HCT116 (cell line): ENCODE data around the gene PRKG1. TPM values are rescaled to one million over a fixed set of nuclear protein-coding genes. Genes with fewer than 3 reads are reported as not detected.

Source experiments
- ATAC-seq: fragments of 200-7000 bp; cut with Tn5 transposase; 2 replicates; pipeline ENCODE4 v1.9.1; 2020; ENCODE audit warnings: mild to moderate bottlenecking, moderate library complexity
- BruUV-seq: library from RNA; stranded (reverse); fragments of 400-500 nt; replicated peaks from 2 replicates; lab custom pipeline; 2021; lab: Mats Ljungman, UMichigan
- CTCF ChIA-PET: fragments of 300-600 bp; sonication (Branson Sonifier 250); formaldehyde crosslinking; loops from one replicate; lab custom pipeline; 2021; ENCODE audit warnings: antibody characterized with exemption; lab: Charles Lee
- POLR2A ChIA-PET: fragments of 300-600, 350-600 bp; sonication (Branson Sonifier 250); formaldehyde crosslinking; loops from one replicate; lab custom pipeline; 2021; ENCODE audit warnings: antibody characterized with exemption; lab: Charles Lee
- RAD21 ChIA-PET, 2 experiments: fragments of 300-600 bp; sonication (Branson Sonifier 250); formaldehyde crosslinking; loops; one replicate each; lab custom pipeline; 2023; ENCODE audit warnings: low total read pairs in 2 of 2; ENCODE audit not compliant: uncharacterized antibody in 2 of 2, unreplicated experiment in 2 of 2, low non-redundant PET in 1 of 2; lab: Charles Lee
- DNase-seq: peaks from one replicate; pipeline ENCODE4 v3.0.0-alpha.2; 2010; ENCODE audit warnings: low read depth, low spot score
- H2AFZ ChIP-seq: fragments of 200-600 bp; shearing (Covaris generic), sonication (generic); 2 replicates; pipeline ENCODE4 v1.6.1; 2017; ENCODE audit warnings: low read depth, mixed run types, mixed read lengths, antibody characterized with exemption, low read length; ENCODE audit not compliant: poor library complexity, severe bottlenecking
- H3K27ac ChIP-seq: 2 replicates; pipeline ENCODE4 v1.5.1; 2012; ENCODE audit warnings: low read depth, low read length
- H3K27me3 ChIP-seq: fragments of 200-600 bp; sonication (generic); 2 replicates; pipeline ENCODE4 v1.6.1; 2016; ENCODE audit warnings: mixed run types, low read length, mixed read lengths; ENCODE audit not compliant: insufficient read depth
- H3K36me3 ChIP-seq, 2 experiments: fragments of 200-500 bp in 1 of 2; fragments of 200-600 bp in 1 of 2; sonication (Bioruptor generic) in 1 of 2; sonication (generic) in 1 of 2; 2 replicates each; pipeline versions ENCODE4 v1.5.1 to v1.6.1; 2014 to 2016; ENCODE audit warnings: low read length in 2 of 2, inconsistent platforms in 1 of 2, mixed read lengths in 1 of 2, mixed run types in 1 of 2; ENCODE audit not compliant: insufficient read depth in 2 of 2, control insufficient read depth in 1 of 2
- H3K4me1 ChIP-seq, 2 experiments: fragments of 200-600 bp in 1 of 2; sonication (generic) in 1 of 2; 2 replicates each; pipeline versions ENCODE4 v1.5.1 to v1.6.1; 2012 to 2017; ENCODE audit warnings: low read length in 2 of 2, inconsistent platforms in 1 of 2, mild to moderate bottlenecking in 1 of 2, mixed read lengths in 1 of 2, mixed run types in 1 of 2, moderate library complexity in 1 of 2; ENCODE audit not compliant: insufficient read depth in 2 of 2, control insufficient read depth in 1 of 2
- H3K4me2 ChIP-seq: fragments of 200-600 bp; sonication (generic); 2 replicates; pipeline ENCODE4 v1.6.1; 2017; ENCODE audit warnings: mixed run types, low read length, mixed read lengths
- H3K4me3 ChIP-seq, 2 experiments: fragments of 200-600 bp in 1 of 2; sonication (generic) in 1 of 2; replicated peaks in 1 of 2; 2 replicates each; pipeline ENCODE4 v1.5.1; 2011 to 2016; ENCODE audit warnings: low read length in 2 of 2, control low read depth in 1 of 2, low read depth in 1 of 2, mild to moderate bottlenecking in 1 of 2, mixed read lengths in 1 of 2, mixed run types in 1 of 2
- H3K79me2 ChIP-seq: fragments of 200-600 bp; sonication (generic); 2 replicates; pipeline ENCODE4 v1.6.1; 2017; ENCODE audit warnings: mild to moderate bottlenecking, mixed run types, low read length, moderate library complexity, mixed read lengths; ENCODE audit not compliant: insufficient read depth
- H3K9ac ChIP-seq: fragments of 200-600 bp; sonication (generic); 2 replicates; pipeline ENCODE4 v1.6.1; 2016; ENCODE audit warnings: low read length, mixed read lengths
- H3K9me2 ChIP-seq: fragments of 200-600 bp; sonication (generic), shearing (Covaris generic); 2 replicates; pipeline ENCODE4 v1.6.1; 2017; ENCODE audit warnings: mixed run types, mild to moderate bottlenecking, moderate library complexity; ENCODE audit not compliant: insufficient read depth
- H3K9me3 ChIP-seq, 2 experiments: fragments of 200-500 bp in 1 of 2; fragments of 200-600 bp in 1 of 2; sonication (Bioruptor generic) in 1 of 2; sonication (generic) in 1 of 2; 2 replicates each; pipeline ENCODE4 v1.6.1; 2014 to 2017; ENCODE audit warnings: low read length in 2 of 2, mixed read lengths in 2 of 2, inconsistent platforms in 1 of 2, low read depth in 1 of 2, mild to moderate bottlenecking in 1 of 2, mixed run types in 1 of 2, moderate library complexity in 1 of 2; ENCODE audit not compliant: control insufficient read depth in 1 of 2, insufficient read depth in 1 of 2
- H4K20me1 ChIP-seq: fragments of 200-600 bp; sonication (generic), shearing (Covaris generic); 2 replicates; pipeline ENCODE4 v1.6.1; 2017; ENCODE audit warnings: mixed run types, mild to moderate bottlenecking, moderate library complexity; ENCODE audit not compliant: insufficient read depth
- CEBPB ChIP-seq: IDR thresholded peaks from 2 replicates; pipeline ENCODE4 v1.6.1; 2012; ENCODE audit warnings: low read depth
- EGR1 ChIP-seq: IDR thresholded peaks from 2 replicates; pipeline ENCODE4 v1.6.1; 2012; ENCODE audit warnings: low read depth
- EZH2phosphoT487 ChIP-seq: fragments of 200-600 bp; IDR thresholded peaks from 2 replicates; pipeline ENCODE4 v1.6.1; 2018; ENCODE audit warnings: antibody characterized with exemption, borderline replicate concordance
- JUND ChIP-seq: IDR thresholded peaks from 2 replicates; pipeline ENCODE4 v1.6.1; 2012
- POLR2AphosphoS5 ChIP-seq: IDR thresholded peaks from 2 replicates; pipeline ENCODE4 v1.6.1; 2011; ENCODE audit warnings: mild to moderate bottlenecking, low read depth, low read length, moderate library complexity
- SIN3A ChIP-seq: IDR thresholded peaks from 2 replicates; pipeline ENCODE4 v1.6.1; 2012; ENCODE audit warnings: low read depth
- intact Hi-C: fragments of 100-400 bp; cut with micrococcal nuclease; formaldehyde crosslinking; loops from 2 replicates; pipeline ENCODE4 v1.10.0; 2022
- total RNA-seq: library from RNA; stranded (reverse); gene quantifications from one replicate; pipeline ENCODE4 v1.2.1, GENCODE V29; 2021; ENCODE audit not compliant: unreplicated experiment
- TF ChIP-seq, protein P1 (sequence below): IDR thresholded peaks from 2 replicates; pipeline ENCODE4 v1.6.1; 2012; ENCODE audit warnings: low read depth
- TF ChIP-seq, protein P2 (sequence below): IDR thresholded peaks from 2 replicates; pipeline ENCODE4 v1.6.1; 2012

Gene PRKG1
- total RNA-seq, 1 experiment from 2014 or later: 1.4 TPM

DNA sequence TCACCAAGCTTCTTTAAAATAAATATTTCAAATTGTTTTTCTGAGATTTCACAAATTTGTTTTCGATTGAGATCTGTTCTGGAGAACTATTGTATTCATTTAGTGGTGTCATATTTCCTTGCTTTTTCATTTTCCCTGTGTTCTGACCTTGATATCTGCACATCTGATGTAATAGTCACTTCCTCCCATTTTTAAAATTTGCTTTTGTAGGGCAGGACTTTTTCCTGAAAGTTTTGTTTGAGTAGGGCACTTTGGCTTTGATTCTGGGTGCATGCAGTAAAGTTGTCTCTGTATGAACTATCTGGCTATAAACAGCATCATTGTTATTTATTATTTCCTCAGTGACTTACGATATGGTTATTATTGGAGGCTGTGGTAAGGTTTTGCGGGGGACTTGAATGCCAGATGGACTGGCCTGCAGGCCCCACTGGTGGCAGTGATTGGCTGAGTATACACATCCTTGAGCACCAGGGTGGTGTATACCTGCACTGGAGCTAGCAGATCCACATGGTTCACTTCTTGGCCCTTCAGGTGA is 541.5 kb downstream of the PRKG1 start:
- Histone ChIP-seq H3K27me3 (no peaks in the 10 kb centered on the region), H2AFZ (no peak overlapping the region), H3K36me3 (no peaks in the 10 kb centered on the region), H3K27ac (no peak overlapping the region), H3K9ac (no peak overlapping the region), H3K4me3 (no peak overlapping the region), H3K9me3 (no peaks in the 10 kb centered on the region), H3K4me2 (no peak overlapping the region), H4K20me1 (no peaks in the 10 kb centered on the region), H3K79me2 (no peaks in the 10 kb centered on the region), H3K9me2 (no peaks in the 10 kb centered on the region), H3K4me1 (no peaks in the 10 kb centered on the region)
- TF ChIP-seq, protein P1, sequence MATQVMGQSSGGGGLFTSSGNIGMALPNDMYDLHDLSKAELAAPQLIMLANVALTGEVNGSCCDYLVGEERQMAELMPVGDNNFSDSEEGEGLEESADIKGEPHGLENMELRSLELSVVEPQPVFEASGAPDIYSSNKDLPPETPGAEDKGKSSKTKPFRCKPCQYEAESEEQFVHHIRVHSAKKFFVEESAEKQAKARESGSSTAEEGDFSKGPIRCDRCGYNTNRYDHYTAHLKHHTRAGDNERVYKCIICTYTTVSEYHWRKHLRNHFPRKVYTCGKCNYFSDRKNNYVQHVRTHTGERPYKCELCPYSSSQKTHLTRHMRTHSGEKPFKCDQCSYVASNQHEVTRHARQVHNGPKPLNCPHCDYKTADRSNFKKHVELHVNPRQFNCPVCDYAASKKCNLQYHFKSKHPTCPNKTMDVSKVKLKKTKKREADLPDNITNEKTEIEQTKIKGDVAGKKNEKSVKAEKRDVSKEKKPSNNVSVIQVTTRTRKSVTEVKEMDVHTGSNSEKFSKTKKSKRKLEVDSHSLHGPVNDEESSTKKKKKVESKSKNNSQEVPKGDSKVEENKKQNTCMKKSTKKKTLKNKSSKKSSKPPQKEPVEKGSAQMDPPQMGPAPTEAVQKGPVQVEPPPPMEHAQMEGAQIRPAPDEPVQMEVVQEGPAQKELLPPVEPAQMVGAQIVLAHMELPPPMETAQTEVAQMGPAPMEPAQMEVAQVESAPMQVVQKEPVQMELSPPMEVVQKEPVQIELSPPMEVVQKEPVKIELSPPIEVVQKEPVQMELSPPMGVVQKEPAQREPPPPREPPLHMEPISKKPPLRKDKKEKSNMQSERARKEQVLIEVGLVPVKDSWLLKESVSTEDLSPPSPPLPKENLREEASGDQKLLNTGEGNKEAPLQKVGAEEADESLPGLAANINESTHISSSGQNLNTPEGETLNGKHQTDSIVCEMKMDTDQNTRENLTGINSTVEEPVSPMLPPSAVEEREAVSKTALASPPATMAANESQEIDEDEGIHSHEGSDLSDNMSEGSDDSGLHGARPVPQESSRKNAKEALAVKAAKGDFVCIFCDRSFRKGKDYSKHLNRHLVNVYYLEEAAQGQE: no peak
- TF ChIP-seq, protein P2, sequence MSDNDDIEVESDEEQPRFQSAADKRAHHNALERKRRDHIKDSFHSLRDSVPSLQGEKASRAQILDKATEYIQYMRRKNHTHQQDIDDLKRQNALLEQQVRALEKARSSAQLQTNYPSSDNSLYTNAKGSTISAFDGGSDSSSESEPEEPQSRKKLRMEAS: no peak
- TF ChIP-seq EGR1 (no peak), JUND (no peak), EZH2phosphoT487 (no peak), POLR2AphosphoS5 (no peak), SIN3A (no peak), CEBPB (no peak)
- RAD21 ChIA-PET: no interaction called here
- ATAC-seq: no peak
- POLR2A ChIA-PET: no interaction called here
- BruUV-seq: no TSS peak
- intact Hi-C loops: loop anchor here (1.0 kb wide), 1 partner anchor 9 kb away; no protein-coding TSS in a partner anchor
- CTCF ChIA-PET: no interaction called here
- no peak for DNase-seq
